HG03378 (cell line): ENCODE results near the gene CDCA5.

Experiments used
- ATAC-seq: cut with Tn5 transposase; IDR thresholded peaks from one replicate; pipeline ENCODE4 v1.9.1; 2021; ENCODE audit warnings: mild to moderate bottlenecking, moderate library complexity; ENCODE audit not compliant: unreplicated experiment

The CDCA5 gene

DNA sequence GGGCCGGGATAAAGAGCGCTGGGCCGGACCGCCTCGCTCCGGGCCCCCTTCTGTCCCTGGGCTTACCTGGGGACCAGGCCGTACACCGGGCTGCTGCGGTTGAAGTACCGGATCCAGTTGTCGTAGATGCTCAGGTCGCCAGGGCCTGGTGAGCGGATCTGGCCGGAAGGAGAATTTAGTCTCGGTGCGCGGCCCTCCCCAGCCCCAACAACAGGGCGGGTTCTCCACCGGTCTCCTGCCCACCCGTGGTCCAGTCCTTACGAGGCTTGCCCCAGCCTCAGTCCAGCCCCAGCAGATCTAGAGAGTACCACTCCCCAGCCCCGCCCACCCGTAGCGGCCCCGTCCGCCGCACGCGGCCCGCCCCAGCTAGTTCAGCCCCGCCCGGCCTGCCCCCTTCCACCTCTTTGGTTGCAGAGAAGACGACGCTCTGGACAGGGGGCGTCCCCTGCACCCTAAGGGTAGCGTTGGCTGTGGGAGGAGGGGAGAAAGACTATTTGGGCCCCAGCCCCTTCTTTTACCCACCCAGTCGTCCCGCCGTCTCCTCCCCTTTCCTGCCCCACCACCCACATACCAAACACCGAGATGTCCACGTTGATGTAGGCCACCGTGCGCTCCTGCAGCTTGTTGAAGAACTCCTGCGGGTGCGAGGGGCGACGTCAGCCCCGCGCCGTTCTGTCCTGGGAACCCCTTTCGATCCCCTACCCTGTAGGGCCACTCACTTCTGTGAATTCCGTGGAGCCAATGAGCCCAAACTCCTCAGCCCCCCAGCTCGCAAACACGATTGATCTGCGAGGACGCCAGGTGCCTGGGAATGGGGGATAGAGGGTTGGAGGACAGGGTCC is 36.0 kb downstream of the CDCA5 start:
- no peak for ATAC-seq

GRCh38 chr11:65045728-65046127 is 38.1 kb downstream of the CDCA5 start:
- no peak for ATAC-seq

DNA sequence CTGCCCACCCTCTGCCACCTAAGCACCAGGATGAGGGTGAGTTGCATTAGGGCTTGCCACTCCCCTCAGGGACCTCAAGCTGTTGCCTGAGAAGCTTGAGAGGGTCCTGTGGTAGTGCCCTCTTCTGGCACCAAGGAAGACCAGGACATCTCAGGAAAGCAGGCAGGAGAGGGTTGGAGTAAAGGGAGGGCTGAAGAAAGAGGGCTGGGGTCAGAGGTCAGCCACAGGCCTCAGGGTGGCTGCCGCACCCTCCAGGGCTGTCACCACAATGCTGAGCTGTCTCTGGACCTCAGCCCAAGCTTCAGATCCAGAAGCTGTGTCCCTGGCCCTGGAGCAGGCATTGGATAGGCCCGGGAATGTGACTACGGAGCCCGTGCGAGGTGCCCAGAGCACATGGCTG is 38.8 kb downstream of the CDCA5 start:
- ATAC-seq, result no peak

DNA sequence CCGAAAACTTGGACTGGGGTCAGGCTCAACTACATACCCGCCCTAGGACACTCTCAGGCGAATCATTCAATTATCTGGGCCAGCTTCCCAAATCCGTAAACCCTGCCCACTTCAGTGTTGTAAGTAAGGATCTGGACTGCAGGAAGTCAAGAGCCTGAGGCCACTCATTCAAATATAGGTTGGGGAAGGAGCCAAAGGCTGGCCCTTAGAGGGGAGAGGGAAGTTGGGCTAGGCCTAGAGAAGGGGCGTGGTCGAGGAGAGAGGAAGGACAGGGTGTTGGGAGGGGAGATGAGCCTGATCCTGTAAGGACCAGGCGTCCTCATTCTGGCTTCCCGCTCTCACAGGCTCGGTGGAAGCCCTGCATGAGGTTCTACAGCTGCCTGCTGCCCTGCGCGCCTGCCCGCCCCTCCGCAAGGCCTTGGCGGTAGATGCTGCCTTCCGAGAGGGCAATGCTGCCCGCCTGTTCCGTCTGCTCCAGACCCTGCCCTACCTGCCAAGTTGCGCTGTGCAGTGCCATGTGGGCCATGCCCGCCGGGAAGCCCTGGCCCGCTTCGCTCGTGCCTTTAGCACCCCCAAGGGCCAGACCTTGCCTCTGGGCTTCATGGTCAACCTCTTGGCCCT is 39.8 kb downstream of the CDCA5 start:
- no peak for ATAC-seq

GRCh38 chr11:65042891-65043290 is 40.9 kb downstream of the CDCA5 start:
- no peak for ATAC-seq

- ATAC-seq, result peak; percentile 75
These were observed 42.8 kb downstream of the CDCA5 start, which contains the start of gene SAC3D1 for GRCh38 chr11:65040847-65041622. TSS of gene SAC3D1 (plus strand) at chr11:65041210. CDS start at chr11:65041293, 83 bp downstream.

- no peak for ATAC-seq
These were observed 43.4 kb downstream of the CDCA5 start for GRCh38 chr11:65040520-65040846.

DNA sequence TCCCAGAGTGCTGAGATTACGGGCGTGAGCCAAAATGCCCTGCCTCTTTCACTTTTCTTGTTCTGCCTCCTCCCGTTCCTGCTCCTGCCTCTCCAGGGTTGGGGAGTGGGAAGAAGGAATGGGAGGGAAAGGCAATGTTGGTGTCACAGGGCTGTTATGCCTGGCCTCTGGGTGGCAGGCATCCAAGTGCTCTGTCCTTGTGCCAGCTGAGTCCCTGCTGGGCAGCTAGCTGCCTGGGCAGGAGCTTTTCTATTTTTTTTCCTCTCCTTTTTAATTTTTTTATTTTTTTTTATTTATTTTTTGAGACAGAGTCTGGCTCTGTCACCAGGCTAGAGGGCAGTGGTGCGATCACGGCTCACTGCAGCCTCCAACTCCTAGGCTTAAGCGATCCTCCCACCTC is 46.9 kb downstream of the CDCA5 start:
- ATAC-seq, result no peak

DNA sequence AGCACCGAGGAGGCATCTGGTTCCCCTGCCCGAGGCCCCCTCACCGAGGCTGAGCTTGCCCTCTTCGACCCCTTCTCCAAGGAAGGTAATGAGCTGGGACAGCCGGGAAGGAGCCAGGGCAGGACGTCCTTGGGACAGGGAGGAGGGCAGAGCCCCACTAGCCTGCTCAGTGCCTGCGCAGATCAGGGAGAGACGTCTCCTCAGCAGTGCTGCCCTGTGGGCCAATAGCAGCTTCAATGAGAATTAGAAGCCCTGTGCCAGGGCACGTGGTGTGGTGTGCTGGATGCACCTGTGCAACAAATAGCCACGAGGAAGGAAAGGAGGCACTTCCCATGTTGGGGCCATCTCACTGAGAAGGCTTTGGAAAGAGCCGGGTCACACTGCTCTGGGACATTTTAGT is 48.3 kb downstream of the CDCA5 start:
- ATAC-seq, result no peak

DNA sequence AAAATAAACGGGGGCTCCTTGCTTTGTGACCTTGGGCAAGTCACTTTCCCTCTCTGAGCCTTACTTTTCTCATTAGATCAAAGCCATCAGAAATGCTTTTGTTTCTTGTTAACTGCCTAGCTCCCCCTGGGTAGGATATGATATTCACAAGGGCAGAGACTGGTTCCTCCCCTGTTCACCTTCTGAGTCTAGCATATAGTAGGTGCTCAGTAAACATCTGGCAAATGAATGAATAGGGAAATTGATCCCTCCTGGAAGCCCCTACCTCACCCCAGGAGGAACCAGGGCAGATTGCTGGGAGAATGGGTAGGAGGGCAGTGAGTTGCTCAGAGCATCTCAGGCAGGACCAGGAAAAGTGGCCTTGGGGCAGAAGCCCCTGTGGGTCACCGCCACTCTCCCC is 49.4 kb downstream of the CDCA5 start:
- no peak for ATAC-seq

- no peak for ATAC-seq
These were observed 51.6 kb downstream of the CDCA5 start for GRCh38 chr11:65032216-65032615.
